NCI-H526 treated with DMSO at 0.1 percent for 48 hours (cell line): ENCODE data around the gene OR4C46.
"Not testable (repeated sequence)": the region's sequence is repeated elsewhere in the genome, so short reads cannot be mapped to it uniquely, and the experiment has no call there.

Experiments
- DNase-seq: peaks from one replicate; lab custom pipeline; 2025; lab: John Stamatoyannopoulos, UW

OR4C46 gene

GRCh38 chr11:54603898-54604297 is at the start of gene OR4C46:
Gene OR4C46, minus strand, starts transcription at chr11:54603998. Its CDS starts 0 bp downstream, at chr11:54603998.
- no peak for DNase-seq

DNA sequence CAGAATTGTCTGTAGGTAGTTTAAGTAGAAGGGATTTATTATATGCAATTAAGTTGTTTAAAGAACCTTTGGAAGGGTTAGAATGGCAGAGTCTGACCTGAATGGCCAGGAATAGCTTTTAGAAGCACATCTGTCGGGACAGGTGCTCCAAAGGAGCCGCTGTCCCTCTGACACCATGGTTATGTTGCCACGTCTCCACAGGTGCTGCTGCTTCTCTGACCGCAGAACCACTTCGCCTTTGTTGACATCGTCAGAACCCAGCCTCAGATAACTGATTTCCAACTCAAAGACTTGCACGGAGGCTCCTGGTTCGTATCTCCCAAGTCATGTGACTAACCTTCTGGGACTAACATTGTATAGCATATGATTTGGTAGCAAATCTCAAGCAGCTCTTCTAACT is 41.8 kb upstream of the OR4C46 start:
- not testable (repeated sequence) for DNase-seq

DNA sequence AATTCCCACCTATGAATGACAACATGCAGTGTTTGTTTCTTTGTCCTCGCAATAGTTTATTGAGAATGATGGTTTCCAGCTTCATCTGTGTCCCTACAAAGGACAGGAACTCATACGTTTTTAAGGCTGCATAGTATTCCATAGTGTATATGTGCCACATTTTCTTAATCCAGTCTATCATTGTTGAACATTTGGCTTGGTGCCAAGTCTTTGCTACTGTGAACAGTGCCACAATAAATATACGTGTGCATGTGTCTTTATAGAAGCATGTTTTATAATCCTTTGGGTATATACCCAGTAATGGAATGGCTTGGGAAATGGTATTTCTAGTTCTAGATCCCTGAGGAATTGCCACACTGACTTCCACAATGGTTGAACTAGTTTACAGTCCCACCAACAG is 42.4 kb downstream of the OR4C46 start:
- DNase-seq, result not testable (repeated sequence)

DNA sequence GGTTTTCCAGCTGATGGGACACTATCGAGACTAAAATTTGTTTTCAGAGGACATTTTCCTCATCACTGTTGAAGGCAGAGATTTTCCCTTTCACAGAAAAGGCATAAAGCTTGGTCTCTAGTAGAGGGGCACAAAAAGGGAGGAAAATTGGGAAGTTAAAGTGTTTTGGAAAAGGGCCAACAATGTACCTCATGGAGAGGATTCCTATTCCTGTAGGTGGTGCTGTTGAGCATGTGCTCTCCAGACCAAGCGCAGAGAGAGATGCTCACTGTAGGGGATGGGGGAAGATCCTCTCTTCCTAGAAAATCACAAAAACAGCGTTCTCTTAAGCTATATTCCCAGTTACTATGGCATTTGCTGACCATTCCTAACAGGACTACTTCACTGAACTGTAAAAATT is 44.9 kb downstream of the OR4C46 start:
- no peak for DNase-seq

DNA sequence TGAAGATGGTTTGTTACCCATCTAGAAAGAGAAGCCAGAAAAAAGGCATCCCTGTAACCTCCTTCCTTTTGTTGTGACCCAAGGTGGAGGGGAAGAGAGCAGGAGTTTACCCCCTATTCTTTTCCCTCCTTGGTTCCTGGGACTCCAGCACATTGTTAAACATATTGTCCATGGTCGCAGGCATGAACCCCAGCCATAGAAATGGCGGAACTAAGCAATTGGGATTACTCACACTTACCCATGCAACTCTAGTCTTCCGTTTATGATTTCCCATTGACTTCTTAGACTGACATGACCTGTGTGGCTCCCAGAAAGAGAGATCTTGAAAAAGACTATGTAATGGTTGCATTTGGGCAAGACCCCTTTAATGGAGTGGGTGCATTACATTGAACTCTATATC is 45.4 kb downstream of the OR4C46 start:
- no peak for DNase-seq
